Measurements from ENCODE around the gene ARVCF.

Gene ARVCF

GRCh38 chr22:19943082-19944026 lies 73.3 kb downstream of the ARVCF start (continued):
- TF ChIP-seq ZNF692 (tag by site-specific recombination; IDR thresholded peaks at IDR 0.05) = peak; percentile 80
- no peak for TF ChIP-seq KLF17 (tag by site-specific recombination; IDR thresholded peaks at IDR 0.05)
- 0 out of 2 replicates have a peak, but pooled peaks have one; percentile 0 for TF ChIP-seq SP2 (tag by site-specific recombination; IDR thresholded peaks at IDR 0.05)
- TF ChIP-seq ZNF610 (tag by site-specific recombination; IDR thresholded peaks at IDR 0.05; ENCODE audit: borderline replicate concordance) = no peak
- TF ChIP-seq ZXDB (tag by site-specific recombination; IDR thresholded peaks at IDR 0.05) = peak; percentile 10; the same call in 1 of the 2 replicates
- no peak for TF ChIP-seq ZNF37A (tag by site-specific recombination; IDR thresholded peaks at IDR 0.05)
- TF ChIP-seq ZNF184 (tag by site-specific recombination; IDR thresholded peaks at IDR 0.05) = no peak
- TF ChIP-seq OVOL3 (tag by site-specific recombination; IDR thresholded peaks at IDR 0.05) = no peak
- TF ChIP-seq MYNN (tag by site-specific recombination; IDR thresholded peaks at IDR 0.05; ENCODE audit: borderline replicate concordance) = no peak
- no peak for TF ChIP-seq ZNF488 (tag by site-specific recombination; IDR thresholded peaks at IDR 0.05)
- no peak for TF ChIP-seq ZBTB7A (tag by site-specific recombination; IDR thresholded peaks at IDR 0.05; ENCODE audit: low read depth)
- TF ChIP-seq ZNF280C (tag by site-specific recombination; IDR thresholded peaks at IDR 0.05) = no peak
- TF ChIP-seq ZNF791 (tag by site-specific recombination; IDR thresholded peaks at IDR 0.05) = no peak
- TF ChIP-seq SP7 (tag by site-specific recombination; IDR thresholded peaks at IDR 0.05) = peak; percentile 62
- no peak for TF ChIP-seq ZNF391 (tag by site-specific recombination; IDR thresholded peaks at IDR 0.05; ENCODE audit: borderline replicate concordance, low read depth)
- TF ChIP-seq PATZ1 (tag by site-specific recombination; IDR thresholded peaks at IDR 0.05) = no peak; the same call in 1 of the 2 replicates
- TF ChIP-seq ZSCAN4 (tag by site-specific recombination; IDR thresholded peaks at IDR 0.05) = no peak
- no peak for TF ChIP-seq ZNF138 (tag by site-specific recombination; IDR thresholded peaks at IDR 0.05; ENCODE audit: borderline replicate concordance)
- TF ChIP-seq CTCF (tag by site-specific recombination; IDR thresholded peaks at IDR 0.05) = no peak
